ENCODE data around the gene UGT1A6.

UGT1A6 gene

GRCh38 chr2:233764264-233764663, 71.6 kb downstream of the UGT1A6 start:
- peaks cover 11% of the 10 kb centered on the region for H3K27me3 Mint-ChIP-seq
- H3K27ac Mint-ChIP-seq: no peak overlapping the region
- H3K4me3 Mint-ChIP-seq: no peak overlapping the region
- H3K36me3 Mint-ChIP-seq: no peaks in the 10 kb centered on the region
- H3K9me3 Mint-ChIP-seq: no peaks in the 10 kb centered on the region
- no peaks in the 10 kb centered on the region for H3K4me1 Mint-ChIP-seq

GRCh38 chr2:233764761-233765160, 72.1 kb downstream of the UGT1A6 start:
- Mint-ChIP-seq H3K4me3 (no peak overlapping the region), H3K9me3 (no peaks in the 10 kb centered on the region), H3K27me3 (peaks cover 12% of the 10 kb centered on the region), H3K36me3 (no peaks in the 10 kb centered on the region), H3K27ac (no peak overlapping the region), H3K4me1 (no peaks in the 10 kb centered on the region)

GRCh38 chr2:233766416-233766815, 73.7 kb downstream of the UGT1A6 start:
- H3K4me3 Mint-ChIP-seq: no peak overlapping the region
- no peaks in the 10 kb centered on the region for H3K36me3 Mint-ChIP-seq
- no peaks in the 10 kb centered on the region for H3K4me1 Mint-ChIP-seq
- H3K9me3 Mint-ChIP-seq: no peaks in the 10 kb centered on the region
- no peak overlapping the region for H3K27ac Mint-ChIP-seq
- peaks cover 12% of the 10 kb centered on the region for H3K27me3 Mint-ChIP-seq

DNA sequence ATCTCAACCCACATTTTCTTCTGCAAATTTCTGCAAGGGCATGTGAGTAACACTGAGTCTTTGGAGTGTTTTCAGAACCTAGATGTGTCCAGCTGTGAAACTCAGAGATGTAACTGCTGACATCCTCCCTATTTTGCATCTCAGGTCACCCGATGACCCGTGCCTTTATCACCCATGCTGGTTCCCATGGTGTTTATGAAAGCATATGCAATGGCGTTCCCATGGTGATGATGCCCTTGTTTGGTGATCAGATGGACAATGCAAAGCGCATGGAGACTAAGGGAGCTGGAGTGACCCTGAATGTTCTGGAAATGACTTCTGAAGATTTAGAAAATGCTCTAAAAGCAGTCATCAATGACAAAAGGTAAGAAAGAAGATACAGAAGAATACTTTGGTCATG, 75.4 kb downstream of the UGT1A6 start:
- H3K4me3 Mint-ChIP-seq: no peak overlapping the region
- H3K27ac Mint-ChIP-seq: no peak overlapping the region
- H3K27me3 Mint-ChIP-seq: peaks cover 12% of the 10 kb centered on the region
- H3K4me1 Mint-ChIP-seq: no peaks in the 10 kb centered on the region
- H3K36me3 Mint-ChIP-seq: no peaks in the 10 kb centered on the region
- no peaks in the 10 kb centered on the region for H3K9me3 Mint-ChIP-seq

- Mint-ChIP-seq H3K36me3 (no peaks in the 10 kb centered on the region), H3K27me3 (peaks cover 11% of the 10 kb centered on the region), H3K9me3 (no peaks in the 10 kb centered on the region), H3K27ac (no peak overlapping the region), H3K4me3 (no peak overlapping the region), H3K4me1 (no peaks in the 10 kb centered on the region)
These were observed 76.6 kb downstream of the UGT1A6 start for GRCh38 chr2:233769260-233769659.

GRCh38 chr2:233772153-233772552, 79.5 kb downstream of the UGT1A6 start:
- H3K27me3 Mint-ChIP-seq: peaks cover 9% of the 10 kb centered on the region
- H3K4me1 Mint-ChIP-seq: no peaks in the 10 kb centered on the region
- H3K27ac Mint-ChIP-seq: no peak overlapping the region
- H3K9me3 Mint-ChIP-seq: no peaks in the 10 kb centered on the region
- H3K36me3 Mint-ChIP-seq: peaks cover 2% of the 10 kb centered on the region
- no peak overlapping the region for H3K4me3 Mint-ChIP-seq

GRCh38 chr2:233772583-233772982, 79.9 kb downstream of the UGT1A6 start:
- H3K27me3 Mint-ChIP-seq: peaks cover 7% of the 10 kb centered on the region
- H3K4me3 Mint-ChIP-seq: no peak overlapping the region
- H3K4me1 Mint-ChIP-seq: no peaks in the 10 kb centered on the region
- no peaks in the 10 kb centered on the region for H3K9me3 Mint-ChIP-seq
- H3K36me3 Mint-ChIP-seq: peaks cover 2% of the 10 kb centered on the region
- no peak overlapping the region for H3K27ac Mint-ChIP-seq

DNA sequence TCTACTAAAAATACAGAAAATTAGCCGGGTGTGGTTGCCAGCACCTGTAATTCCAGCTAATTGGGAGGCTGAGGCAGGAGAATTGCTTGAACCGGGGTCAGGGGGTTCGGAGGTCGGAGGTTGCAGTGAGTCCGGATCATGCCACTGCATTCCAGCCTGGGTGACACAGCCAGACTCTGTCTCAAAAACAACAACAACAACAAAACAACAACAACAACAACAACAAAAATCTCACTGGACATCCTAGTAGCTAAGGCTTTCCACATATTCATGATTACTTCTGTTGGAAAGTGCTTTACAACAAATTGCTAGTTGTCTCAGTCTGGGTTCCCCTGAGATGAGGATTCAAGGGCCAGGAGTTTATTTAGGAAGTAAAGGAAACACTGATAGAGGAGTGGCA, 81.2 kb downstream of the UGT1A6 start:
- no peaks in the 10 kb centered on the region for H3K4me1 Mint-ChIP-seq
- no peaks in the 10 kb centered on the region for H3K9me3 Mint-ChIP-seq
- H3K4me3 Mint-ChIP-seq: no peak overlapping the region
- H3K27ac Mint-ChIP-seq: no peak overlapping the region
- H3K36me3 Mint-ChIP-seq: peaks cover 2% of the 10 kb centered on the region
- H3K27me3 Mint-ChIP-seq: peaks cover 8% of the 10 kb centered on the region

DNA sequence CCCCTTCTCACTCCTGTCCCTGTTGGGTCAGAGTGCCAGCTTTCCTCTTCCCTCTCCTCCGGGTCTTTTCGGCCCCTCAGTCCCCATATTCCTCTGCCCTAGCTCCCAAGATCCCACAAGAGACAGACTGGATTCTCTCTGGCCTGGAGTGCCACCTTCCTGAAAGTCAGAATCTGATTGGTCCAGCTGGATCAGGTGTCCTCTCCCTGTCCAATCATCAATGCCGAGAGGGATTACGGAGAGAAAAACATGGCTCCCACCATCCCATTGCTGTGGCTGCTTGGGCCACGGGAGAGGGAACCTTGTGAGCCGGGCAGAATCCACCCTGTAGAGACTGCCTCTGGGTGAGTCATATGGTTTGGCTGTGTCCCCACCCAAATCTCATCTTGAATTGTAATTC, 82.7 kb downstream of the UGT1A6 start:
- Mint-ChIP-seq H3K27ac (no peak overlapping the region), H3K4me1 (no peaks in the 10 kb centered on the region), H3K4me3 (no peak overlapping the region), H3K36me3 (peaks cover 2% of the 10 kb centered on the region), H3K27me3 (peaks cover 11% of the 10 kb centered on the region), H3K9me3 (no peaks in the 10 kb centered on the region)

DNA sequence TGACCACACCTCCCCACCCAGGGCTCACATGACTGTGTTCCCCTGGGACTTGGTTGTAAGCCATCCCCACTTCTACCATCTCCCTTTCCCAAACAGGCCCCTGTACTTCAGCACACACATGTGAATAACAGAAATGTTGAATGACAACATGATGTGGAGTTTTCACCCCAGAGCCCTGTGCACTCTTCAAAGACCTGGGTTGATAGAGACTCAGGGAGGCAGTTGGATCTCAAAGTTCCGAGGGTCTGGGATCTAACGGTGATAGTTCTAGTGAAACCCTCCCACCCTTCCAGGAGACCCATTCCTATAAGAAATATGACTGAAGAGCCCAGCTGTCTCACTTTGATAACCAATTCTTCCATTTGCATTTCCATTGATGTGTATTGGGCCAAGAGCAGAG, 85.3 kb downstream of the UGT1A6 start, which contains the start of gene MROH2A:
Gene MROH2A, plus strand, starts transcription at position 301 of the 400 bp plus-strand sequence. CDS start 1,029 bp downstream, outside the sequence.
- no peak within 1 kb of the TSS for H3K27ac Mint-ChIP-seq

DNA sequence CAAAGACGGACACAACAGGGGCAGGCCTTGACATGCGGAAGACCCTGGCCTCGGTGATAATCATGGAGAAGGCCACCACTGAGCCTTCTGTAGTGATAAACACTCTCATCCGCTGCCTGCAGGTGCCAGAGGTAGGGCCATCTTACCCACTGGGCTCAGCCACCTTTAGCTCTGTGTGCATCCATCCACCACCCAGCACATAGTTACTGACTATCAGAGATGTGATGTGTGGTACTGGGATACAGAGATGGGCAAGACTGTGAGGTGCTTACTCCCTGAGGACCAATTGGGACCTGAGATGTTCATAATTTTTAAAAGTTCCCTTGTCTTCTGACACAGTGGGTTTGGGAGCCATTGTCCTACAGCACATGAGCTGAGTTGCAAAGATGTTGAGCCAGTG, 87.0 kb downstream of the UGT1A6 start:
- Mint-ChIP-seq H3K4me1 (no peaks in the 10 kb centered on the region), H3K27ac (no peak overlapping the region), H3K4me3 (no peak overlapping the region), H3K27me3 (peaks cover 18% of the 10 kb centered on the region), H3K9me3 (peaks cover 10% of the 10 kb centered on the region), H3K36me3 (peaks cover 2% of the 10 kb centered on the region)

More for the DNA sequence above, 85.3 kb downstream of the UGT1A6 start, which contains the start of gene MROH2A:
- Mint-ChIP-seq H3K27me3 (peaks cover 18% of the 10 kb centered on the region), H3K36me3 (peaks cover 2% of the 10 kb centered on the region), H3K4me3 (no peak within 1 kb of the TSS), H3K9me3 (peaks cover 10% of the 10 kb centered on the region), H3K4me1 (no peaks in the 10 kb centered on the region)

DNA sequence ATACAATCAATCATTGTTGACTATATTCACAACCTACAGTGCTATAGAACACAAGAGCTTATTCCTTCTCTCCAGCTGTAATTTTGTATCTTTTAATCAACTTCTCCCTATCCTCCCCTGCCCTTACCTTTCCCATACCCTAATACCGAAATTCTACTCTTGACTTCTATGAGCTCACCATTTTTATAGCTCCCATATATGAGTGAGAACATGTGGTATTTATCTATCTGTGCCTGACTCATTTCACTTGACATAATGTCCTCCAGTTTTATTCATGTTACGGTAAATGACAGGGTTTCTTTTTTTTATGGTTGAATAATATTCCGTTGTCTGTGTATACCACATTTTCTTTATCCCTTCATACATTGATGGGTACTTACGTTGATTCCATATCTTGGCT, 88.1 kb downstream of the UGT1A6 start:
- Mint-ChIP-seq H3K9me3 (peaks cover 10% of the 10 kb centered on the region), H3K36me3 (peaks cover 2% of the 10 kb centered on the region), H3K4me1 (no peaks in the 10 kb centered on the region), H3K27me3 (peaks cover 20% of the 10 kb centered on the region), H3K27ac (no peak overlapping the region), H3K4me3 (no peak overlapping the region)

DNA sequence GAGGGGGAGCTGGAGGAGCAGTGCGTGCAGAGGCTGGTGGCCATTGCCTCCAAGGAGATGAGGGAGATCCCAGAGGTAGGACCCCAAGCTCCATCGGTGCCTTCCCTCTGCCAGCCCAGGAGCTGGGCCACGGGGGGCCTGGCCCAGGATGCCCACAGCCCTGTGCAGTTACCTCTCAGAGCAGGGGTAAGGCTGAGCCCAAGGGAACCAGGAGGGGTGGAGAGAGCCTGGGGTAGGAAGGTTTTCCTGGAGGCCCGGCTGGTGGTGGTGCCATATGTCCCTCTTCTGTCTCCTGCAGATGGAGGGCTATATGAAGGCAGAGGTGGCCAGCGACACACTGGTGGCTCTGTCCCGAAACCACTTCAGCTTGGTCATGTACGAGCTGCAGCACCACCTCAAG, 96.9 kb downstream of the UGT1A6 start:
- Mint-ChIP-seq H3K9me3 (no peaks in the 10 kb centered on the region), H3K4me3 (no peak overlapping the region), H3K4me1 (no peaks in the 10 kb centered on the region), H3K27me3 (peaks cover 7% of the 10 kb centered on the region), H3K27ac (no peak overlapping the region), H3K36me3 (no peaks in the 10 kb centered on the region)

GRCh38 chr2:233791151-233791882, 98.6 kb downstream of the UGT1A6 start:
- H3K27me3 Mint-ChIP-seq: peaks cover 1% of the 10 kb centered on the region
- H3K4me1 Mint-ChIP-seq: no peaks in the 10 kb centered on the region
- no peak overlapping the region for H3K4me3 Mint-ChIP-seq
- no peak overlapping the region for H3K27ac Mint-ChIP-seq
- no peaks in the 10 kb centered on the region for H3K9me3 Mint-ChIP-seq
- no peaks in the 10 kb centered on the region for H3K36me3 Mint-ChIP-seq

- Mint-ChIP-seq H3K27ac (no peak overlapping the region), H3K9me3 (no peaks in the 10 kb centered on the region), H3K27me3 (no peaks in the 10 kb centered on the region), H3K4me3 (no peak overlapping the region), H3K4me1 (no peaks in the 10 kb centered on the region), H3K36me3 (no peaks in the 10 kb centered on the region)
These were observed 99.2 kb downstream of the UGT1A6 start for GRCh38 chr2:233791883-233792329.

- Mint-ChIP-seq H3K4me1 (no peaks in the 10 kb centered on the region), H3K27me3 (no peaks in the 10 kb centered on the region), H3K36me3 (no peaks in the 10 kb centered on the region), H3K9me3 (no peaks in the 10 kb centered on the region), H3K4me3 (no peak overlapping the region), H3K27ac (no peak overlapping the region)
These were observed 100.0 kb downstream of the UGT1A6 start for GRCh38 chr2:233792720-233793119.

All from activated naive CD4-positive, alpha-beta T cell treated with anti-CD3 and anti-CD28 coated beads, Interleukin-2, amount 50 U/mL, for 24 hours (primary cell).